ENCODE measurements around the gene TMA7.

DNA sequence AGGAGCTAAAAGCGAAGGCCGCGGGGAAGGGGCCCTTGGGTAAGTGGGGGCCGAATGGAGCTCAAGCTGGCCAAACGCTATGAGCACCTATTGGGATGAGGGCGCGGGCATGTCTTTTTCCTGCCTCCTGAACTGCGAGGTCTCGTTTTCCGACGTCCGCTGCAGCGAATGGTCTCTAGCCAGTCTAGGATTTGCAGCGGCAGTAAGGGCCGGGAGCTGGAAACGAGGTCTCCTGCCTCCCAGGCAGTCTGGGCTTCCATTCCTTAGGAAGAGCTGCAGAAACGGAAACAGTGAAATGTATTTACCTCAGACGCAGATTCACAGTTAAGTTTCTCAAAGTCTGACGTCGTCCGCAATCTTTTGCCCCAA, 517 bp downstream of the TMA7 start:
- TF ChIP-seq, protein P1, sequence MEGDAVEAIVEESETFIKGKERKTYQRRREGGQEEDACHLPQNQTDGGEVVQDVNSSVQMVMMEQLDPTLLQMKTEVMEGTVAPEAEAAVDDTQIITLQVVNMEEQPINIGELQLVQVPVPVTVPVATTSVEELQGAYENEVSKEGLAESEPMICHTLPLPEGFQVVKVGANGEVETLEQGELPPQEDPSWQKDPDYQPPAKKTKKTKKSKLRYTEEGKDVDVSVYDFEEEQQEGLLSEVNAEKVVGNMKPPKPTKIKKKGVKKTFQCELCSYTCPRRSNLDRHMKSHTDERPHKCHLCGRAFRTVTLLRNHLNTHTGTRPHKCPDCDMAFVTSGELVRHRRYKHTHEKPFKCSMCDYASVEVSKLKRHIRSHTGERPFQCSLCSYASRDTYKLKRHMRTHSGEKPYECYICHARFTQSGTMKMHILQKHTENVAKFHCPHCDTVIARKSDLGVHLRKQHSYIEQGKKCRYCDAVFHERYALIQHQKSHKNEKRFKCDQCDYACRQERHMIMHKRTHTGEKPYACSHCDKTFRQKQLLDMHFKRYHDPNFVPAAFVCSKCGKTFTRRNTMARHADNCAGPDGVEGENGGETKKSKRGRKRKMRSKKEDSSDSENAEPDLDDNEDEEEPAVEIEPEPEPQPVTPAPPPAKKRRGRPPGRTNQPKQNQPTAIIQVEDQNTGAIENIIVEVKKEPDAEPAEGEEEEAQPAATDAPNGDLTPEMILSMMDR (IDR thresholded peaks at IDR 0.05) = no peak
- TF ChIP-seq ZFX (IDR thresholded peaks at IDR 0.05; ENCODE audit: borderline replicate concordance) = no peak
